NCI-H82 (cell line): ENCODE measurements around the gene APBA3.
"Not testable (repeated sequence)": the region's sequence is repeated elsewhere in the genome, so short reads cannot be mapped to it uniquely, and the experiment has no call there.

Source experiments
- DNase-seq: peaks from one replicate; lab custom pipeline; 2025; lab: John Stamatoyannopoulos, UW

APBA3 gene

GRCh38 chr19:3770136-3770999 lies 8.9 kb upstream of the APBA3 start:
- DNase-seq = peak; percentile 65

- no peak for DNase-seq
Measured at GRCh38 chr19:3769494-3769893, 8.0 kb upstream of the APBA3 start.

GRCh38 chr19:3768748-3769099 lies 7.2 kb upstream of the APBA3 start:
- no peak for DNase-seq

- DNase-seq = peak; percentile 90
Measured at GRCh38 chr19:3768015-3768747, 6.7 kb upstream of the APBA3 start.

- no peak for DNase-seq
Measured at GRCh38 chr19:3767050-3767449, 5.6 kb upstream of the APBA3 start.

GRCh38 chr19:3766520-3766919 lies 5.0 kb upstream of the APBA3 start:
- DNase-seq = no peak

- not testable (repeated sequence) for DNase-seq
Measured at GRCh38 chr19:3765757-3766156, 4.3 kb upstream of the APBA3 start.

GRCh38 chr19:3765121-3765520 lies 3.6 kb upstream of the APBA3 start:
- DNase-seq = no peak

- peak; percentile 99 for DNase-seq
Measured at GRCh38 chr19:3762501-3763459, 1.3 kb upstream of the APBA3 start, which contains the start of gene MRPL54. TSS of gene MRPL54 (plus strand) at chr19:3762682. CDS start at chr19:3762701, 19 bp downstream.

GRCh38 chr19:3762130-3762473 lies 610 bp upstream of the APBA3 start:
- DNase-seq = no peak

- DNase-seq = peak; percentile 35
Measured at GRCh38 chr19:3760871-3761361, 576 bp downstream of the APBA3 start.

- no peak for DNase-seq
Measured at GRCh38 chr19:3759482-3760254, 1.8 kb downstream of the APBA3 start.

GRCh38 chr19:3758297-3758696 lies 3.2 kb downstream of the APBA3 start:
- not testable (repeated sequence) for DNase-seq

- DNase-seq = not testable (repeated sequence)
Measured at GRCh38 chr19:3757705-3758104, 3.8 kb downstream of the APBA3 start.

GRCh38 chr19:3753631-3754410 lies 7.7 kb downstream of the APBA3 start:
- no peak for DNase-seq

- DNase-seq = no peak
Measured at GRCh38 chr19:3752492-3752891, 9.0 kb downstream of the APBA3 start.

GRCh38 chr19:3751236-3751635 lies 10.3 kb downstream of the APBA3 start:
- DNase-seq = no peak

GRCh38 chr19:3750211-3750610 lies 11.3 kb downstream of the APBA3 start:
- DNase-seq = no peak

- peak; percentile 15 for DNase-seq
Measured at GRCh38 chr19:3748965-3749364, 12.5 kb downstream of the APBA3 start.

- DNase-seq = peak; percentile 19
Measured at GRCh38 chr19:3746371-3747056, 15.0 kb downstream of the APBA3 start.
